DND-41 (cell line): ENCODE results near the gene MSH3.

Experiments
- CTCF ChIP-seq: IDR thresholded peaks from 2 replicates; pipeline ENCODE4 v1.5.1; 2012; ENCODE audit warnings: borderline replicate concordance, low read length, moderate library complexity, mild to moderate bottlenecking; ENCODE audit not compliant: poor library complexity, severe bottlenecking; ENCODE audit errors: extremely low read depth
- EZH2 ChIP-seq: IDR thresholded peaks from 3 replicates; pipeline ENCODE4 v1.6.1; 2012; ENCODE audit warnings: borderline replicate concordance, low read depth, mild to moderate bottlenecking, moderate library complexity, low read length, inconsistent platforms; ENCODE audit not compliant: severe bottlenecking

- TF ChIP-seq CTCF (no peak), EZH2 (no peak)
Measured at GRCh38 chr5:80712919-80713318, 58.5 kb downstream of the MSH3 start.
